ENCODE results near the gene RALGPS1. TPM values are rescaled to one million over a fixed set of nuclear protein-coding genes. Genes with fewer than 3 reads are reported as not detected.
A peak's percentile ranks its signal among the peaks of the same experiment; 100 is the strongest.

Gene RALGPS1
- total and polyA plus RNA-seq, 2 donors (not counting 1 experiment from before 2014, with no cell fraction given), result 19.7 to 39.9 TPM

DNA sequence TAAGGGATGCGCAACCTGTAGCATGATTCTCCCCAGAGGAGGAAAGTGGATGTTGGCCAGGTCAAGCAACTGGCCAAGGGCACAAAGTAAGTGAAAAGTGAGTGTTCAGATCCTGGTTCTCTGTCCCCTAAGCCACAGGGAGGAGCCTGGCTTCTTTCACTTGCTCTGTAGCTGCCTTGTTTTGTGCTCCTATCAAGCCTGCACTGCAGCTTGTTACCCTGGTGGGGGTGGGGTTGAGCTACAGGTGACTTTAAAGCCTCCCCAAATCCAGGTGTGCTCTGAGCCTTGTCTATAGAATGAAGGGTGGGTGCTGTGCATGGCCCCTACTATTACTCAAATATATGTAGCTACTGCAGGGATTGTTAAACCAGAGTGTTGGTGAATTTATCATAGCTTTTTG lies 32.9 kb downstream of the RALGPS1 start:
- H3K36me3 ChIP-seq (replicated peaks in 1 of 2; ENCODE audit: control extremely low read depth in 1 of 2, control insufficient read depth in 1 of 2, extremely low read depth in 1 of 2, insufficient read depth in 2 of 2, low read length in 1 of 2), result no peaks in the 10 kb centered on the region
- no peaks in the 10 kb centered on the region for H3K4me1 ChIP-seq (ENCODE audit: control insufficient read depth in 2 of 2, insufficient read depth in 2 of 2, low read length in 2 of 2)
- H3K27me3 ChIP-seq (replicated peaks in 1 of 4; ENCODE audit: control extremely low read depth in 1 of 4, control insufficient read depth in 3 of 4, insufficient read depth in 4 of 4, low read length in 3 of 4), result no peaks in the 10 kb centered on the region
- peaks cover 11% of the 10 kb centered on the region for H4K20me1 ChIP-seq (ENCODE audit: control insufficient read depth, insufficient read depth, low read length, poor library complexity, severe bottlenecking)
- WGBS (ENCODE audit: insufficient coverage), result 100% methylated on average over 1 of the region's 1 CpG
- H3K9ac ChIP-seq (ENCODE audit: low read length), result no peak overlapping the region
- no peak overlapping the region for H3K4me2 ChIP-seq (replicated peaks; ENCODE audit: low read depth, low read length, poor library complexity, severe bottlenecking)
- no peak overlapping the region for H3K4me3 ChIP-seq (ENCODE audit: control extremely low read depth in 1 of 5, extremely low read depth in 1 of 5, insufficient read depth in 1 of 5, low read depth in 2 of 5, low read length in 4 of 5)
- H3K79me2 ChIP-seq (ENCODE audit: control insufficient read depth, insufficient read depth, low read length), result peaks cover 15% of the 10 kb centered on the region
- H3K4me1 Mint-ChIP-seq, result peaks cover 2% of the 10 kb centered on the region
- no peak for TF ChIP-seq EZH2 (IDR thresholded peaks at IDR 0.05; ENCODE audit: borderline replicate concordance, insufficient read depth, low read depth, low read length, poor library complexity, severe bottlenecking)
- peak; percentile 9 for TF ChIP-seq CTCF (IDR thresholded peaks at IDR 0.05)
- no peak overlapping the region for H2AFZ ChIP-seq (ENCODE audit: insufficient read depth, low read depth, low read length, poor library complexity, severe bottlenecking)
- CTCF ChIA-PET, result interaction anchor here (0.8 to 3.2 kb wide), 4 partner anchors 10 to 401 kb away, joined by 4 to 15 read pairs (median 4); no protein-coding TSS in a partner anchor
- H3K4me3 Mint-ChIP-seq, result no peak overlapping the region
- DNase-seq (no peak), ATAC-seq (ENCODE audit: low read depth) (no peak)
- H3K27ac Mint-ChIP-seq, result no peak overlapping the region
- intact Hi-C loops (cut with micrococcal nuclease), result no loop called here
- H3K9me3 Mint-ChIP-seq (ENCODE audit: insufficient read depth), result no peaks in the 10 kb centered on the region
- no peak overlapping the region for H3K27ac ChIP-seq (ENCODE audit: low read length in 2 of 2)
- H3K9me3 ChIP-seq (ENCODE audit: control extremely low read depth in 1 of 3, control insufficient read depth in 2 of 3, insufficient read depth in 1 of 3, low read length in 2 of 3), result no peaks in the 10 kb centered on the region
- H3K27me3 Mint-ChIP-seq, result no peaks in the 10 kb centered on the region
- POLR2A ChIA-PET, result no interaction called here

DNA sequence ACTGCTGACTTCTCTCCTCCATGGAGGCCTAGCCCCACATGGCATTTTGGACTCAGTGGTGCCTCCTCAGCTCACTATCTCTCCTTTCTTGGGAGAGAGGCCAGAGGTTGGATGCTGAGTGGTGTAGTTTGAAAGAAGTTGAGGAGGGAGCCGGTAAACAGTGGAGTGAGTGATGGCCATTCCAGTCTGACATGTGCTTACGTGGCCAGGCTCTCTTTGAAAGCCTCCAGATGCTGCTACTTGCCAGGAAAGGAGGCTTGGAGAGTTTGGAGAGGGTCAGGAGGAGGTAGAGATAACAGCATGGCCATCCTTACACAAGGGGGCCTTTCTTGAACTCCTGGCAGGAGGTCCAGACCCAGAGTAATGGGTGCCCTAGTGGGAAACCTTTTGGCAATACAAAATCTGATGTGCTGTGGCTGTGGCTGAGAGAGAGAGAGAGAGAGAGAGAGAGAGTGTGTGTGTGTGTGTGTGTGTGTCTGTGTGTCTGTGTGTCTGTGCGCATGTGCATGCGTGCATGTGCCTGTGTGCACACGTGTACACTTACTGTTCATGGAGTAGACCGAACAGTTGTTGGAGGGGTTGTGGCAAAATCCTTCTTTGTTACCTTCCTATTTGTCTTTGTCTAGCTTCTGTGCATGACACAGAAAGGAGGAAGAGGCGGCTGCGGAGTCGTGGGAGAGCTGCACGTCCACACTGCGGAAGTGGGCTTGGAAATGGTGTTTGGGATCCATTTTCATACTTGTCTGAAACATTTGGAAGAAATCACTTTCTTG lies 37.8 kb downstream of the RALGPS1 start:
- Histone ChIP-seq H3K27me3 (replicated peaks in 1 of 4; ENCODE audit: control extremely low read depth in 1 of 4, control insufficient read depth in 3 of 4, insufficient read depth in 4 of 4, low read length in 3 of 4) (no peaks in the 10 kb centered on the region), H3K4me2 (replicated peaks; ENCODE audit: low read depth, low read length, poor library complexity, severe bottlenecking) (no peak overlapping the region), H2AFZ (ENCODE audit: insufficient read depth, low read depth, low read length, poor library complexity, severe bottlenecking) (no peak overlapping the region), H4K20me1 (ENCODE audit: control insufficient read depth, insufficient read depth, low read length, poor library complexity, severe bottlenecking) (peaks cover 6% of the 10 kb centered on the region), H3K9ac (ENCODE audit: low read length) (no peak overlapping the region), H3K79me2 (ENCODE audit: control insufficient read depth, insufficient read depth, low read length) (no peaks in the 10 kb centered on the region), H3K27ac (ENCODE audit: low read length in 2 of 2) (no peak overlapping the region), H3K4me3 (ENCODE audit: control extremely low read depth in 1 of 5, extremely low read depth in 1 of 5, insufficient read depth in 1 of 5, low read depth in 2 of 5, low read length in 4 of 5) (no peak overlapping the region), H3K4me1 (ENCODE audit: control insufficient read depth in 2 of 2, insufficient read depth in 2 of 2, low read length in 2 of 2) (no peaks in the 10 kb centered on the region), H3K9me3 (ENCODE audit: control extremely low read depth in 1 of 3, control insufficient read depth in 2 of 3, insufficient read depth in 1 of 3, low read length in 2 of 3) (no peaks in the 10 kb centered on the region), H3K36me3 (replicated peaks in 1 of 2; ENCODE audit: control extremely low read depth in 1 of 2, control insufficient read depth in 1 of 2, extremely low read depth in 1 of 2, insufficient read depth in 2 of 2, low read length in 1 of 2) (peaks cover 0 to 2% of the 10 kb centered on the region in 2 experiments)
- H3K9me3 Mint-ChIP-seq (ENCODE audit: insufficient read depth), result no peaks in the 10 kb centered on the region
- H3K4me1 Mint-ChIP-seq, result peaks cover 2% of the 10 kb centered on the region
- TF ChIP-seq EZH2 (IDR thresholded peaks at IDR 0.05; ENCODE audit: borderline replicate concordance, insufficient read depth, low read depth, low read length, poor library complexity, severe bottlenecking), result no peak
- TF ChIP-seq CTCF (IDR thresholded peaks at IDR 0.05), result no peak
- CTCF ChIA-PET, result no interaction called here
- no peak overlapping the region for H3K27ac Mint-ChIP-seq
- no peak for DNase-seq
- H3K27me3 Mint-ChIP-seq, result no peaks in the 10 kb centered on the region
- POLR2A ChIA-PET, result interaction anchor here (0.7 kb wide), 1 partner anchor 1074 kb away, joined by 3 read pairs; no protein-coding TSS in a partner anchor
- no peak for ATAC-seq (ENCODE audit: low read depth)
- intact Hi-C loops (cut with micrococcal nuclease), result no loop called here
- H3K4me3 Mint-ChIP-seq, result no peak overlapping the region
- 92% methylated on average over 7 of the region's 11 CpGs for WGBS (ENCODE audit: insufficient coverage)

Measured in B cell (primary cell).